Measurements from ENCODE around the gene NUDT13.
"Not testable (repeated sequence)": the region's sequence is repeated elsewhere in the genome, so short reads cannot be mapped to it uniquely, and the experiment has no call there.

NUDT13 gene

DNA sequence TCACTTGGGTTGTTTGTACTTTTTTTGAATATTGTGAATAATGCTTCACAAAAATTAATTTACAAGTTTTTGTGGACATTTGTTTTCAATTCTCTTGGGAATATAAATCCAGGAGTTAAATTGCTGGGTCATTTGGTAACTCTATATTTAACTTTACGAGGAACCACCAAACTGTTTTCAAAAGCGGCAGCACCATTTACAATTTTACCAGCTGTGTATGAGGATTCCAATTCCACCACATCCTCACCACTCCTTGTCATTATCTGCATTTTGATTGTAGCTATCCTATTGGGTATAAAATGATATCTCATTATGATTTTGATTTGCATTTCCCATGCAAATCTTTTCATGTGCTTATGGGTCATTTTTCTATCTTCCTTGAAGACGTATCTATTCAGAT is 4.0 kb upstream of the NUDT13 start:
- DNase-seq = no peak

DNA sequence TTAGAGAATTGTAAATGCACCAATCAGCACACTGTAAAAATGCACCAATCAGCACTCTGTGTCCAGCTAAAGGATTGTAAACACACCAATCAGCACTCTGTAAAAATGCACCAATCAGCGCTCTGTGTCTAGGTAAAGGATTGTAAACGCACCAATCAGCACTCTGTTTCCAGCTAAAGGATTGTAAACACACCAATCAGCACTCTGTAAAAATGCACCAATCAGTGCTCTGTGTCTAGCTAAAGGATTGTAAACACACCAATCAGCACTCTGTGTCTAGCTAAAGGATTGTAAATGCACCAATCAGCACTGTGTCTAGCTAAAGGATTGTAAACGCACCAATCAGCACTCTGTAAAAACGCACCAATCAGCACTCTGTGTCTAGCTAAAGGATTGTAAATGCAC is 1.0 kb upstream of the NUDT13 start:
- not testable (repeated sequence) for DNase-seq

DNA sequence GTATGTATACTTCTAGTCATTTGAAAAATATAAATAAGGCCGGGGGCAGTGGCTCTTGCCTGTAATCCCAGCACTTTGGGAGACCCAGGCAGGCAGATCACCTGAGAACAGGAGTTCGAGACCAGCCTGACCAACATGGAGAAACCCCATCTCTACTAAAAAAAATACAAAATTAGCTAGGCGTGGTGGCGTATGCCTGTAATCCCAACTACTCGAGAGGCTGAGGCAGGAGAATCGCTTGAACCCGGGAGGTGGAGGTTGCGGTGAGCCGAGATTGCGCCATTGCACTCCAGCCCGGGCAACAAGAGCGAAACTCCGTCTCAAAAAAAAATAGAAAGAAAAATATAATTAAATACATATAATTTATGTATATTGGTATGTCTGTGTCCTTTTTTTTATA is 1.8 kb downstream of the NUDT13 start:
- not testable (repeated sequence) for DNase-seq

DNA sequence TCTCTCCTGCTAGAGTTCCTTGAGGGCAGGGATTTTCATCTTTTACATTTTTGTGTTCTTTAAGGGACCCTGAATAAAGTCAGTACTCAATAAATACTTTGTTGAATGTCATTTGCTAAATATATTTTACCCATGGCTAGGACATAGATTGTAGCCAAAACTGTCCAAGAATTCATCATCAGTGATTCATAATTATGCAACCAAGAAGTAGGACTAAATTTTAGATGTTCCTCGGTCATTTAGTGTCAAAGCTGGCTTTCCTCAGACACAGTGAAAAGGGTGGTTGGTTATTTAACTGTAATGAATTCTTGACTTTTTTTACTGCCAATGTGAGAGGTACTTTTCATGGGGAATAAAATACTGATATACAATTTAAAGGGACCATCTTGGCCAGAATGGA is 3.3 kb downstream of the NUDT13 start:
- DNase-seq = peak; percentile 43

DNA sequence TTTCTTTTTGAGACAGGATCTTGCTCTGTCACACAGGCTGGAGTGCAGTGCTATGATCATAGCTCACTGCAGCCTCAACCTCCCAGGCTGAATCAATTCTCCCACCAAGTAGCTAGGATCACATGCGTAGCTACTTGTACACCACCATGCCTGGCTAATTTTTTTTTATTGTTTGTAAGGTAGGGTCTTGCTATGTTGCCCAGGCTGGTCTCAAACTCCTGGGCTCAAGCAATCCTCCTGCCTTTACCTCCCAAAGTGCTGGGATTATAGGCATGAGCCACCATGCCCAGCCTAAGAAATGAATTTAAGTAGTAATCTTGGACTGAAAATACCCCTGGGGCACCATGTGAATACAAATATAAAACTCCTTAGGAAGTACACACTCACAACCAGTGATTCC is 5.8 kb downstream of the NUDT13 start:
- no peak for DNase-seq

DNA sequence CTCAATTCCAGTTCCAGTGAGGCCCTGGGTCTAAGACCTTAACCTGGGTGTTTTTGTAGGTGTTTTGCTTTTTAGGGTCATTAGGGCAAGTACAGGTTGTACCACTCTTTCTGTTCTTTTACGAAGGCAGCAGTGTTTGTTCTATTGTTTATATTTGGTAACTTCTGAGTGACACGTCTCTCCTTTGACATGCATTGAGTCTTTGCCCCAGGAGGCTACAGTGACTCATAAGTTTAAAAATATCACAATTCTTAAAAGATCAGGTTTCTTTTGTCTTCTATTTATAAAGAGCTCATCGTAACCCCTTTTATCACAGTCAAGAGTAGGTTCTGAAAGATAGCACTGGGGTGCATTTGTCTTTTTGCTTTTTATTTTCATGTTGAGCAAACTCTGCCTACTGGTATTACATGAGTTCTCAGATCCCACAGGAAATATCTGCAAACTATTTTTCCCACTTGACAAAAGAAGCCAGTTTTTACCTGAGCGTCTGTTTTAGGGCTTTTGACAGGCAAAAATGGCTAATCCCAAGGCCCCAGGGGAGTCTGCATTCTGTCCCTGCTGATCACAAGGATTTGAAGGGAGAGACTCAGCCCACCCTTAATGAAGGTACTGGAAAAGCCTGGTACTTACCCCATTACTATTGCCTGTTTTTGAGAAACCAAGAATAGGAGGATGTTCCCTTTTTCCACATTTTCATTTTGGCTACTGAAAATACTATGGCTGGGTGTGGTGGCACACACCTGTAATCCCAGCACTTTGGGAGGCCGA is 7.9 kb downstream of the NUDT13 start:
- peak; percentile 44 for DNase-seq

DNA sequence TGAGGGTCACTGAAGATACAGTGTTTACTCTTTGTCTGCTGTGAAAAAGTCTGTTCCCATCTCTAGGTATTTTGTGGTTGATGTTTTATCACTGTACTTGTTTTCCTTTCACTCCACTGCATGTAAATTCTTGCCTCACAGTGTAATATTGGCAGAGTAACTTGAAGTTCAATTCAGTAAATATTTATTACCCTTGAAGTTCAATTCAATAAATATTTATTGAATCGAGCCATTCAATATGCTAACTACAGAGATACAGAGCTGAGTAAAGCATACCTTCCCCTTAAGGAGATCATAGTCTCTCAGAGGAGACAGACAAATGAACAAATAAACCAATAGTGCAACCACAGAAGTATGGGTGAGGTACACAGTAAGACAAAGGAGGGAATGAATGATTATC is 9.2 kb downstream of the NUDT13 start:
- no peak for DNase-seq

DNA sequence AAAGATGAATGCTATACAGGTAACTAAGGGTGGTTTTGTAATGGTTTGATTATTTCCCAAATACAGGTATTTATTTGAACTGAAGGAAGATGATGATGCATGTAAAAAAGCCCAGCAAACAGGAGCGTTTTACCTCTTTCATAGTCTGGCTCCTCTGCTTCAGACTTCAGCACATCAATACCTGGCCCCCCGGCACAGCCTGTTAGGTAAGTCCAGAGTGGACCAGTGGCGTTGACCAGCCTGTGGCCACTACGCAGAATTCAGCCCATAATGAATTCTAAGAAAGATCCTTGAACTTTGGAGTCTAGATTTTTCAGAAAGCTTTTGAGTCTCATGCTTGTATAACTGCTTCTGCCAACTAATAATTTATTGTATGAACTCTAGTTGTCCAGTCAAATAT is 9.7 kb downstream of the NUDT13 start:
- no peak for DNase-seq

DNA sequence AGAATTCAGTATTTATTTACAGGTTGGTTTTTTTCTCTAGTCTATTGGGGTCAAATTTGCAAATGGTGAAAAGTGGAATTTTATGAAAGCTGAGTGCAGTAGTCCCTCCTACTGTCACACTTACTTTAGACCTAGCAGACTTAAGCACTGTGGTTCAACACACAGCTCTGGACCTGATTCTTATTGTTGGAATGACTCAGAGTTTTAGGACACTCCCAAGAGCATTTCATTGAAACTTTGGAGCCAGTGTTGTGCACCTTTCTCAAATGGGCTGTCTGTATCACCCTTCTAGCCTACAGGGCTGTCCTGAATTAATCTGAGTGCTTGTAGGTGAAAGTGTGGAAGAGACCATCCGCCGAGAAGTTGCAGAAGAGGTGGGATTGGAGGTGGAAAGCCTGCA is 16.1 kb downstream of the NUDT13 start:
- no peak for DNase-seq

DNA sequence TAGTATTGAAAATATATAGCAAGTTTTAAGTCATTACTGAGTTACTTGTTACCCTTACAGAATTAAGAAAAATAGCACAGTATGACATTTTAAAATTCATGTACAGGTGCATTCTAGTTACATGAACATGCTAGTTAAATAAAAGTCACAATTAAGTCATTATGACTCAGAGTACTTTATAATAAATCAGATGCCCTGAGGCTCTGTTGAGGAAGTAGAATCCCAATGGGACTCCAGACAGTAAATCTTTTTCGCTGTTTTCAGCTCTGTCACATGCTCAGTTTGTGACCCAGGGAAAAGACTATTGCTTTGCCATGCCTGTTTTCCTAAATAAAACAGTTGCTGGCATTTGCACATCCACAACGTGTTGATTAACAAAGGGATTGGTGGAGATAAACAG is 21.0 kb downstream of the NUDT13 start:
- peak; percentile 39 for DNase-seq

DNA sequence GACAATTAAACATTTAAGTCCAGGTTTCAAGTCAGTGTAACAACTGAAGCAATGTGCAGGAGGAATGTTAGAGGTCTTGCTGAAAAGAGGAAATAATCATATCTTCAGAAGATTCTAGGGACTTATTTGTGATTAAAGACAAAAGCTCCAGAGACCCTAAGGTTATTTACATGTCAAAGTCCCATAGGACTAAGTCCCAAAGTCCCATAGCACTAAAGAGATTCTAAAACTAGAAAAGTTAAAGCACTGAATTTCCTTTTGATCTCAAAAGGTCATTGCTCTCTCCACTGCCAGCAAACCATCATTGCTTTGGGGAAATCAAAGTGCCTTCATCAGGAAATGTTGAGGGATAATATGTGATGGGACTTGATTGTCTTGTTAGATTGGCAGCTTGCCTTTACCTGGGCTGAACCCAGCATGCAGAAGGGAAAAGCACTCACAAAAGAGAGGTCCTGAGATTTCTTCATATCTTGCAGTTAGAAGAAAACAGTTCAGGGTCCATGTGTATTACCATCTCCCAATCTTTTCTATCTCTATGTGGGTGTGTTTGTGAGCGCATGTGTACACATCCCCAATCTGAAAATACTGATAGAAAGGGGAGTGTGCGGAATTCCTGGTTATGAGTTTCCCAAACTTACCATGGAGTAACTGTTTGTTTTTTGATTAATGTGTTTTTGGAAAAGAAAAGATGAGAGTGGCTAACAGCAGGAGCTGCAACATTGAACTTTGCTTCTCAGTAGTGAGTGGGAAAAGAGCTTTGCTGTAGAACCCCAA is 21.8 kb downstream of the NUDT13 start:
- no peak for DNase-seq

DNA sequence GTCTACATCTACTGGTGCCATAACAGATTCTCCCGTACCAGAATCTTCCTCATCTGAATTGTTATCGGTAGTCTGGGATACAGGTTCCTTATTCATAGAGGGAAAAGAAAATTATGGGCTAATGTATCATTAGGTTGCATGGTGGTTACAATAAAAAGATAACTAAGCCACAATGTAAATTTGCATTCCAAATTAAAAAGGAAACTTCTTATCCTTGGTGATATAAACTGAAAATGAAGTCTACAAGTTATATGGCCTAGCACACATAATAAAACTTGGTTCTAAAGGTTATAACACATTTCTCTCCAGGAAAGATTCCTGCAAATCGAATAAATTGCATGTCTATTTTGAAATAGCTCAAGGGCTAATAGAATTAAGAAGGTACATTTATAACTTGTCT is 24.5 kb downstream of the NUDT13 start:
- DNase-seq = no peak

DNA sequence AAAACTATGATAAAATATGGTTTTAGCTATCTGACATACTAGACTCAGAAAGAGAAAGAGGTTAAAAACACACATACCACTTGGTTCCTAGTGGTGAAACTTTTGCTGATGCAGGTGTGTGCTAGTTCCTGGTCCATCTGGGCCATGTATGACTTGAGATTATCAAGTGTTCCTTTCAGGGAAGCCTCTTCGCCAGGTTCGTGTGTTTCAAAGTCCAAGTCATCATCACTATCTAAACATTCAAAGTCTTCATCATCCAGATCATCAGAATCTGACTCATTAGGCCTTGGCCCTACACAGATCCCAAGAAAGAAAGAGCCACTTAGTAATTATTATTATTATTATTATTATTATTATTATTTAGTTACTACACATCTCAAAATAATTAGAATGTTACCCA is 26.4 kb downstream of the NUDT13 start:
- DNase-seq = peak; percentile 6

DNA sequence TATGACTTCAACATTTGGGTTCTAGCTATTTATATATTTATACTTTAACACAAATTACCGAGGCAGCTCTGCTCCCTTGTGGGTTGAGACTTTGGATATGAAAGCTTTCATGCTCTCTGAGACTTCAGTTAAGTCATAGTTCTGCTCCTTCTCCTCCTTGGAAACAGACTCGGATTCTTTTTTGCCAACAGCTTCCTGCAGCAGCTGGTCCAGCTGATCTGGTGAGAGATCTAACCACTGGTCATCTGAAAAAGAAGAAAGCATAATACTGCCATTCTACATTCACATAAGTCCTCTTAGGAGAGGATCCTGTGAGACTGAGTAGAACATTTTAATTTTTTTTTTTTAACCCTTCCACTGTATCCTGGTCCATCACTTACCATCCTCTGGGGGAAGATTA is 29.0 kb downstream of the NUDT13 start:
- DNase-seq = no peak

DNA sequence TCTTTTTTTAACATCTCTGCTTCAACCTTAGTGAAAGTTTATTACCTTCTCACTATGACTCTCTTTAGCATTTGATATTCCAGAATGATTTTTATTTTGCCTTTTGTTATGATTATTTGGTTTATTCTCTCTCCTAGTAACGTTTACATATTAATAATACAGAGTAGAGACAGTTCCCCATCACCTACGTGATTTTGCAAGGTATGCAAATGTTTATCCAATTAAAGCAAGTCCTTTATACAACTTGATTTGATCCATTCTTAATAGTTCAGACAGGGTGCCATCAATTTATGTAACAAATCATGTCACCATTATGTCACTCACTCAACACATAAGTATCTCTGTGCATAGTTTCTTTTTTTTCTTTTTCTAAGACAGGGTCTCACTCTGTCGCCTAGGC is 31.3 kb downstream of the NUDT13 start:
- DNase-seq = no peak

DNA sequence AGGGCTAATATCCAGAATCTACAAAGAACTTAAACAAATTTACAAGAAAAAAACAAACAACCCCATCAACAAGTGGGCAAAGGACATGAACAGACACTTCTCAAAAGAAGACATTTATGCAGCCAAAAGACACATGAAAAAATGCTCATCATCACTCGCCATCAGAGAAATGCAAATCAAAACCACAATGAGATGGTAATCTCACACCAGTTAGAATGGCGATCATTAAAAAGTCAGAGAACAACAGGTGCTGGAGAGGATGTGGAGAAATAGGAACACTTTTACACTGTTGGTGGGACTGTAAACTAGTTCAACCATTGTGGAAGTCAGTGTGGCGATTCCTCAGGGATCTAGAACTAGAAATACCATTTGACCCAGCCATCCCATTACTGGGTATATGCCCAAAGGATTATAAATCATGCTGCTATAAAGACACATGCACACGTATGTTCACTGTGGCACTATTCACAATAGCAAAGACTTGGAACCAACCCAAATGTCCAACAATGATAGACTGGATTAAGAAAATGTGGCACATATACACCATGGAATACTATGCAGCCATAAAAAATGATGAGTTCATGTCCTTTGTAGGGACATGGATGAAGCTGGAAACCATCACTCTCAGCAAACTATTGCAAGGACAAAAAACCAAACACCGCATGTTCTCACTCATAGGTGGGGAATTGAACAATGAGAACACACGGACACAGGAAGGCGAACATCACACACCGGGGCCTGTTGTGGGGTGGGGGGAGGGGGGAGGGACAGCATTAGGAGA is 40.6 kb downstream of the NUDT13 start:
- DNase-seq = not testable (repeated sequence)

DNA sequence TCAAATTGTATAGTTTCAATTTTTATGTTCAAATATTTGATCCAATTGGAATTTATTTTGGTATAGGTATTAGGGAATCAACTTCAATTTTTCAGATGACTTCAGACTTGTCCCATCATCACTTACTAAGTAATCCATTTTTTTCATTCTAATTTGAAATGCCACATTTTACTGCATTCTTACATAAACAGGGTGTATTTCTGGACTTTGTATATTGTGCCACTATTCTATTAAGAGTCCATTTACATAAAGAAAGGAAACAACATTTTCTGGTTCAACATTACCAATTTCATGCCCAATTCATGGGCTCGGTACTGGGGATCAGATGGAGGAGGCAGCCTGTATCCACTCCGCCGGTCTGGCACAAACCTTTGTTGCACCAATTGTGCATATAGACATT is 41.8 kb downstream of the NUDT13 start:
- DNase-seq = no peak

DNA sequence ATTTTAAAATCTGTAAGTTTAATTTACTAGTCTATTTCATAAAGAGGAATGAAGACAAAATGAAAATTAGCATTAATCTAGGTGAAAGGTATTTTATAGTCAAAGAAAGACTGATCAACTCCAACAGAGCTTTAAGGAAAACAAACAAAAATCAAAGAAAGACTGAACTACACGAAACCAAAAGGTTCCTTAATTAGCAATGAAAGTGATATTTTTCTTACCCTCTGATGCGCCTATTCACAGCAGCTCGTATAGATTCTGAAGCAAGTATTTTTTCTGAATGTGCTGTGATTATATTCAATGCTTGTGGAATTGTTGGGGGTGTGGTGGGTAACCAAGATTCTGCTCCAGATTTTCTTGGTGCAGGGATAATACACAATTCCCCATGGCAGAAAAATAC is 45.8 kb downstream of the NUDT13 start:
- DNase-seq = no peak

DNA sequence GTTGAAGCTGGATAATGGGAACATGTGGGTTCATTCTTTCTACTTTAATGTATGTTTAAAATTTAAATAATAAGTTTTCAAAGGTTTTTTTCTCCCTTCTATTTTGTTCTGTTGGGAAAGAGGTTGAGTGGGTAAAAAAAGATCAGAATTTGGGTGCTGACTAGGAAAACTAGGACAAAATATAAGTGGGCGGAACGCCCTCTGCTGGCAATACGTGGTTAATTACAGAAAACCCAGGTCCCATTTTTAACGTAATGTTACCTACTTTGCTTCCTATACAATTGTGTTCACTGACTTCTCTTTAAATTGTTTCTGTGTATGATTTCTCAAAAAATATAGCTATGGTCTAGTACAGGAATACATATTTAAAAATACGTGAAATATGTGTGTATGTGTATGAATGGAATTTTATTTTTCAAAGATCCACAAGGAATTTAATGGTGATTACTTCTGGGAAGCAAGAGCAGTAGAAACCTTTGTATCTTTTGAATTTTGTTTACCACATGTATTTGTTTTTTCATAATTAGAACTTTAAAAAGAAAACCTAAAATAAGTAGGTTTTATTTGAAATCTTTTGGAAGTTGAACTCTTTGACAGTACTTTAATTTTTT is 48.9 kb downstream of the NUDT13 start:
- peak; percentile 58 for DNase-seq

DNA sequence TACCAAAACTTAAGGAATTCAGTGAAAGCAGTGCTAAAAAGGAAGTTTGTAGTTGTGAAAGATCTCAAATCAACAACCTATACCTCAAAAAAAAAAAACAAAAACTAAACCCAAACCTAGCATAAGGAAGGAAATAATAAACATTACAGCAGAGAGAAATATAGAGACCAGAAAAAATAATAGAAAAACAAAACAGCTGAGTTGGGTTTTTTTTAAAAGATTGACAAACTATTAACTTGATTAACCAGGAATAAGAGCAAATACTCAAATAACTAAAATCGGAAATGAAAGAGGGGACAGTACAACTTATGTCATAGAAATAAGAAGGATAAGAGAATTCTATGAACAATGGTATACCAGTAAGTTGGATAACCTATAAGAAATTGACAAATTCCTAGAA is 50.8 kb downstream of the NUDT13 start:
- no peak for DNase-seq

DNA sequence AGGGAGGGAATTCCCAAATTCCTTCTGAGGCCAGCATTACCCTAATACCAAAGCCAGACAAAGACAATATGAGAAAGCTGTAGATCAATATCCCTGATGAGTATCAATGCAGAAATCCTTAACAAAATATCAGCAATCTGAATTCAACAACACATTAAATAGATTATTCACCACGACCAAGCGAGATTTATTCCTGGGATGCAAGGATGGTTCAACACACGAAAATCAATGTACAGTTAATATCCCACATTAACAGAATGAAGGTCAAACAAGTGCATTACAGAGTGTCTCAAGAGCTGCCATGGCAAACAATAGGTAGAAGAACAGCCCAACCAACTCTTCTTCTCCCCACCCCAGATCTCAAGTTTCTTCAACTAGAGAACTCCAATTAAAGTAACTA is 51.4 kb downstream of the NUDT13 start:
- DNase-seq = no peak

DNA sequence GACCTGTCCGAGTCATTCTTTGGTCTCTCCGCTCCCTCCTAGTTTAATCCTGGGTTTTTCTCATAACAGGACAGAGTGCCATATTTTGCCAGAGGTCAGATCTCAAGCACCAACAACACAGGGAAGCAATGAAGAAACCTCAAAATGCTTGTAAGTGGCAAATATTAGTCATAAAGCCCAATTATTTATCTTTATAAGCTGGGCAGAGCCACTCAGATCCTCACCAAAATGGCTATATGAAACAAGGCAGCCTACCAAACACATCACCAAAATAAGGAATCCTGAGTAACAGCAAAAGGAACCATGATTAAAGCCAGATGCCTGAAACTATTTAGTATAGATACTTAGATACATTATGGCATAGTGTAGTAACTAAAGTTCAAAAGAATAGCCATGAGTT is 52.8 kb downstream of the NUDT13 start:
- peak; percentile 7 for DNase-seq

DNA sequence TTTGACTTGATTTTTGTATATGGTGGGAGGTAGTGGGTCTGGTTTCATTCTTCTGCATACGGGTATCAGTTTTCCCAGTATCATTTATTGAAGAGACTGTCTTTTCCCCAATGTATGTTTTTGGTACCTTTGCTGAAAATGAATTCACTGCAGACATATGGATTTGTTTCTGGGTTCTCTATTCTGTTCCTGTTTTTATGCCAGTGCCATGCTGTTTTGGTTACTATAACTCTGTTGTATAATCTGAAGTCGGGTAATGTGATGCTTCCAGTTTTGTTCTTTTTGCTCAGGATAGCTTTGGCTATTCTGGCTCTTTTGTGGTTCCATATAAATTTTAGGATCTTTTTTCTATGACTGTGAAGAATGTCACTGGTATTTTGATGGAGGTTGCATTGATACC is 56.7 kb downstream of the NUDT13 start:
- DNase-seq = no peak

DNA sequence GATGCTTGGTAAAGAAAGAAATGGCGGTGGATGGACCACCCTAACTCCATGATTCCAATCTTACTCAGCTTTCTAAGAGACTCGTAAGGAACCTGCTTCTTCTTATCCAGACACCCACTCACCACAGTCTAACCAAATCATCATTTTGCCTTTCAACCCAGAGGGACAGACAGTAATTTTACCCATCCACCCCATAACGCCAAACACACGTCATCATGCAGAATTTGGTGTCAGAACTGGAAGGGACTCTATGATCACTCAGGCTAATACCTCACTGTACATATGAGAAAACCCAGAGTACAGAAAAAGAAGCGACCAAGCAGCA is 57.2 kb downstream of the NUDT13 start:
- DNase-seq = no peak
